Right lobe of liver (tissue), 4 donors: ENCODE results near the gene IPCEF1.

Experiments used
- CTCF ChIP-seq, 4 donors: fragments of 200-600 bp in 3 of 4; fragments of 450-650 bp in 1 of 4; IDR thresholded peaks; one replicate each; pipeline versions ENCODE4 v1.5.1 to v1.8.0; 2016 to 2022; ENCODE audit warnings: antibody characterized with exemption in 4 of 4, mild to moderate bottlenecking in 2 of 4
- POLR2A ChIP-seq: fragments of 450-650 bp; IDR thresholded peaks from one replicate; pipeline ENCODE4 v1.6.1; 2017; ENCODE audit warnings: antibody characterized with exemption, mild to moderate bottlenecking
- donor health status: DM: no; HTN: no; CAD: no.
- donor health status: DM: no; HTN: no; CAD: no.
- donor health status: DM: no; HTN: yes; CAD: no.

GRCh38 chr6:154140743-154141142 lies 215.9 kb downstream of the IPCEF1 start:
- TF ChIP-seq CTCF (IDR thresholded peaks at IDR 0.05): no peak
- no peak for TF ChIP-seq POLR2A
